Measurements from ENCODE around the gene GDI2. TPM values are rescaled to one million over a fixed set of nuclear protein-coding genes. Genes with fewer than 3 reads are reported as not detected.
"Not testable (repeated sequence)": the region's sequence is repeated elsewhere in the genome, so short reads cannot be mapped to it uniquely, and the experiment has no call there.

The GDI2 gene
- total and polyA plus RNA-seq, 2 experiments from 2014 or later: 182 to 218 TPM

DNA sequence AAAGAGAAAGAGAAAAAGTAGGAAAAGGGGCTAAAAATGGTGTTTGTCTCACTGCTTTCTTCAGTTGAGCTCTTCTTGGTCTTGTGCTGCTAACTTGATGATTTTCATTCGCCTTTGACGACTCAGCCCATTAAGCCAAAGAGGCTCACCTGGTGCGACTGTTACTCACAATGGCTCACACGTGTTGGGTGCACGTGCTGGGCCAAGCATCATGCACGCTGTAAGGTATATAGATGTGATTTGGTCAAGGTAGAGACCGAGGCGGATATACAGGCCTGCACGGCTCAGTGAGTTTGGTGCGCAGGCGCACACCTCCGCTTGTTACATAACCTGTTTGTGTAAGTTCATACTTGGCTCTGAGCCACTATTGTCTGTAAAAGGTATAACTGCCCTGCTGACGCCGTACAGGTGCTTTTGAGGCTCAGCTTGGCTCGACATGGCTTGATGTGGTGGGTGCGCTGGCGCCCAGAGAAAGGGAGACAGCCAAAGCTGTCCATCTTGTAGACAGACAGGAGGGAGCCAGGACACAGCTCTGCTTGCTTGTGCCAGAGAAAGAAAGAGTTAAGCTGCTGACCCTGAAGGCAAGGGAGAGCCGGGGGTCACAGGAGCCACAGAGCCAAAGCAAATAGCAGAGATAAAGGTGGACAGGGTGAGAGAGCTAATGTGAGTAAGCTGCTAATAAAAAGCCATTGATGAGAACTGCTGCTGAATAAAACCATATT lies 42.9 kb upstream of the GDI2 start:
- no peaks in the 10 kb centered on the region for H3K4me1 ChIP-seq (ENCODE audit: low read depth)
- H3K36me3 ChIP-seq: no peaks in the 10 kb centered on the region
- TF ChIP-seq, protein P1, sequence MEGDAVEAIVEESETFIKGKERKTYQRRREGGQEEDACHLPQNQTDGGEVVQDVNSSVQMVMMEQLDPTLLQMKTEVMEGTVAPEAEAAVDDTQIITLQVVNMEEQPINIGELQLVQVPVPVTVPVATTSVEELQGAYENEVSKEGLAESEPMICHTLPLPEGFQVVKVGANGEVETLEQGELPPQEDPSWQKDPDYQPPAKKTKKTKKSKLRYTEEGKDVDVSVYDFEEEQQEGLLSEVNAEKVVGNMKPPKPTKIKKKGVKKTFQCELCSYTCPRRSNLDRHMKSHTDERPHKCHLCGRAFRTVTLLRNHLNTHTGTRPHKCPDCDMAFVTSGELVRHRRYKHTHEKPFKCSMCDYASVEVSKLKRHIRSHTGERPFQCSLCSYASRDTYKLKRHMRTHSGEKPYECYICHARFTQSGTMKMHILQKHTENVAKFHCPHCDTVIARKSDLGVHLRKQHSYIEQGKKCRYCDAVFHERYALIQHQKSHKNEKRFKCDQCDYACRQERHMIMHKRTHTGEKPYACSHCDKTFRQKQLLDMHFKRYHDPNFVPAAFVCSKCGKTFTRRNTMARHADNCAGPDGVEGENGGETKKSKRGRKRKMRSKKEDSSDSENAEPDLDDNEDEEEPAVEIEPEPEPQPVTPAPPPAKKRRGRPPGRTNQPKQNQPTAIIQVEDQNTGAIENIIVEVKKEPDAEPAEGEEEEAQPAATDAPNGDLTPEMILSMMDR (IDR thresholded peaks at IDR 0.05; ENCODE audit: low read depth, low read length): no peak
- no peak overlapping the region for H3K4me3 ChIP-seq
- H3K9me3 ChIP-seq (ENCODE audit: low read depth): no peaks in the 10 kb centered on the region
- DNase-seq (ENCODE audit: low read depth in 1 of 2, low spot score in 1 of 2): no peak
- H3K27me3 ChIP-seq: no peaks in the 10 kb centered on the region
- H3K27ac ChIP-seq: no peak overlapping the region

DNA sequence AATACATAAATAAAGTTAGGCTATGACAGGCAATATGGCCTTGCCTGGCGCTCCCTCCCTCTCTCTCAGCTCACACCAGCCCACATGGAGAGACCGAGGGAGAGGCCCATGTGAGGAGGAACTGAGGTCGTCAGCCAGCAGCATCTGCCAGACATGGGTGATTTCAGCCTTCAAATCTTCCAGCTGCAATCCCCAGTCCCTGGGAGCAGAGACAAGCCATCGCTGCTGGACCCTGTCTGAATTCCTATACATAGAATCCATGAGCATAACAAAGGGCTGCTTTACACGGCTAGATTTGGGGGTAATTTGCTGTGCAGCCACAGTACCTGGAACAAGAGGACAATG lies 40.9 kb upstream of the GDI2 start:
- no peak for DNase-seq (ENCODE audit: low read depth in 1 of 2, low spot score in 1 of 2)
- Histone ChIP-seq H3K4me3 (no peak overlapping the region), H3K27me3 (no peaks in the 10 kb centered on the region), H3K27ac (no peak overlapping the region), H3K9me3 (ENCODE audit: low read depth) (no peaks in the 10 kb centered on the region), H3K36me3 (no peaks in the 10 kb centered on the region), H3K4me1 (ENCODE audit: low read depth) (no peaks in the 10 kb centered on the region)
- TF ChIP-seq, protein P1 (IDR thresholded peaks at IDR 0.05; ENCODE audit: low read depth, low read length): no peak

DNA sequence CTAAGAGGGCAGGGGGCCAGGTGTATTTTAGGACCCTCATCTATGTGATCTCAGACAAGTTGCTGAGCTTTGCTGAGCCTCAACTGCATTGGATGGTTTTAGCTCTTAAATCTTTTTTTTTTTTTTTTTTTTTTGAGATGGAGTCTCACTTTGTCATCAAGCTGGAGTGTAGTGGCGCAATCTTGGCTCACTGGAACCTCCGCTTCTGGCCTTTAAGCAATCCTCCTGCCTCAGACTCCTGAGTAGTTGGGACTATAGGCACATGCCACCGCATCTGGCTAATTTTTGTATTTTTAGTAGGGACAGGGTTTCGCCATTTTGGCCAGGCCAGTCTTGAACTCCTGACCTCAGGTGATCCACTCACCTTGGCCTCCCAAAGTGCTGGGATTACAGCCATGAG lies 33.4 kb upstream of the GDI2 start:
- not testable (repeated sequence) for H3K27me3 ChIP-seq; H3K4me3 ChIP-seq; H3K36me3 ChIP-seq; H3K9me3 ChIP-seq (ENCODE audit: low read depth)
- peak overlapping the region; percentile 17 for H3K27ac ChIP-seq
- H3K4me1 ChIP-seq (ENCODE audit: low read depth): peaks cover 12% of the 10 kb centered on the region
- peak in 1 of 2 donors; percentile 12 for DNase-seq (ENCODE audit: low read depth in 1 of 2, low spot score in 1 of 2)

DNA sequence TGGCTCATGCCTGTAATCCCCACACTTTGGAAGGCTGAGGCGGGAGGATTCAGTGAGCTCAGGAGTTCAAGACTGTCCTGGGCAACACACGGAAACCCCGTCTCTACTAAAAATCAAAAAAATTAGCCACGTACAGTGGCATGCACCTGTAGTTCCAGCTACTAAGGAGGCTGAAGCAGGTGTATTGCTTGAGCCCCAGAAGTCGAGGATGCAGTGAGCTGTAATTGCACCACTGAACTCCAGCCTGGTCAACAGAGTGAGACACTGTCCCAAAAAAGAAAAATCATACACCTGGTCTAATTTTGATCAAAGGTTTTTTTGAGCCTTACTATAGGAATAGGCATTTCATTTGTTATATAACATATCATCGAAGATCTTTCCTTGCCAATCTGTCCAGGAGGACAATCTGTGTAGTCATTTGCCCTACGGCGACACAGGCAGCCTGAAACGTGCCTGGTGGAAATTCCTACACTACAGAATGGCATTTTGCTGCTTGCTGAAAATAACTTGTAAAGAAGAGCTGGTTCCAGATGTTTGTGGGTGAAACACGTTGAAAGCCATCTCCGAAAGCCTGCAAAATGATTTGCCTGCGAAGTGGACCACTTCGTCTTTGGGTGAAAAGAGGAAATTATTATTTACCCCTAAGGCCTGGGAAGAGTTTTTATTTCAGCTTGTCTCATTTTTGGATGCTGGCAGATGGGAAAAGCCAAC lies 31.3 kb upstream of the GDI2 start:
- Histone ChIP-seq H3K4me3 (no peak overlapping the region), H3K27ac (peak overlapping the region; percentile 63), H3K9me3 (ENCODE audit: low read depth) (no peaks in the 10 kb centered on the region), H3K27me3 (no peaks in the 10 kb centered on the region), H3K4me1 (ENCODE audit: low read depth) (peaks cover 21% of the 10 kb centered on the region), H3K36me3 (no peaks in the 10 kb centered on the region)
- TF ChIP-seq, protein P1 (IDR thresholded peaks at IDR 0.05; ENCODE audit: low read depth, low read length): no peak
- DNase-seq (ENCODE audit: low read depth in 1 of 2, low spot score in 1 of 2): no peak

DNA sequence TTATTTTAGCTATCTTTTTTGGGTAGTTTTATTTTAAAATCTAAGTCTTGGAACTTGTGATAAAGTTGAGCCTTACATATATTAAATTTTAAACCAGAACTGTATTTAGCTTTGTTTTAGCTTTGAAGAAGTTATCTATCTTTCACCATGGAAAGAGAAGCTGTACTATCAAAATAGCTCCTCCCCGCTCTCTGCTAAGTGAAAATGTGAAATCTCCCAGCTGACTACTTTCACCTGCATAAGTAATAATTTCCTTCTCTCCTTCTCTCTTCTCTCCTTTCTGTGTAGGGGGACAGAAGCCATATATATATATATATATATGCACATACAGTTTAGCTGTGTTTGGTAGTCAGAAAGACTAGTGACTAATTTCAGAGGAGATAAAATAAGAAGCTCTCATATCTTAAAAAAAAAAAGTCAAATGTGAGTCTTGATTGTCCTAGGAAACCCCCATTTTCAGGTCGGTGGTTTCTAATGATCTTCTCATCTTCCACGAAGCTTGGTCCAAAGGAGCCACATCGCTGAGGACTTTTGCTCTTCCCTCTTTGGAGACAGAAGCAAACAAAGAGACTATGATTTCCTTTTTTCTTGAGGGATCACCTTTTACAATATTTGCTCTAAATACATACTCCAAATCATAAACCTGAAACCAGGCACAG lies 30.6 kb upstream of the GDI2 start:
- H3K4me1 ChIP-seq (ENCODE audit: low read depth): peaks cover 21% of the 10 kb centered on the region
- H3K27ac ChIP-seq: no peak overlapping the region
- TF ChIP-seq, protein P1 (IDR thresholded peaks at IDR 0.05; ENCODE audit: low read depth, low read length): no peak
- DNase-seq (ENCODE audit: low read depth in 1 of 2, low spot score in 1 of 2): no peak
- H3K9me3 ChIP-seq (ENCODE audit: low read depth): no peaks in the 10 kb centered on the region
- no peaks in the 10 kb centered on the region for H3K36me3 ChIP-seq
- no peak overlapping the region for H3K4me3 ChIP-seq
- H3K27me3 ChIP-seq: no peaks in the 10 kb centered on the region

DNA sequence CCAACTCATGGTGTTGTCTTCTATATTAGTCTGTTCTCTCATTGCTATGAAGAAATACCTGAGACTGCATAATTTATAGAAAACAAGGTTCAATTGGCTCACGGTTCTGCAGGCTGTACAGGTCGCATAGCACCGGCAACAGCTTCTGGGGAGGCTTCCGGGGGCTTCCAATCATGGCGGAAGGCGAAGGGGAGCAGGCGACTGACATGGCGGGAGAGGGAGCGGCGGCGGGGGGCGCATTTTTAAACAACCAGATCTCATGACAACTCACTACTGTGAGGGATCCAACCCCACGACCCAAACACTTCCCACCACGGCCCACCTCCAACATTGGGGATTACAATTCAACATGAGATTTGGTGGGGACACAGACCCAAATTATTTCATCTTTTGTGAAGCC lies 28.7 kb upstream of the GDI2 start:
- Histone ChIP-seq H3K27ac (no peak overlapping the region), H3K36me3 (no peaks in the 10 kb centered on the region), H3K9me3 (ENCODE audit: low read depth) (no peaks in the 10 kb centered on the region), H3K27me3 (no peaks in the 10 kb centered on the region), H3K4me3 (no peak overlapping the region), H3K4me1 (ENCODE audit: low read depth) (peaks cover 21% of the 10 kb centered on the region)
- no peak for DNase-seq (ENCODE audit: low read depth in 1 of 2, low spot score in 1 of 2)
- TF ChIP-seq, protein P1 (IDR thresholded peaks at IDR 0.05; ENCODE audit: low read depth, low read length): no peak

All from cardiac muscle cell (in vitro differentiated cells and primary cell).